ENCODE data around the gene OSBPL6. TPM values are rescaled to one million over a fixed set of nuclear protein-coding genes. Genes with fewer than 3 reads are reported as not detected.

OSBPL6 gene
- total and polyA plus RNA-seq, 10 of the 15 experiments (the other 5 are each of a cell fraction or from before 2014, with no cell fraction given) = 0.01 to 0.08 (median 0.03) TPM; not detected in 5

- TF ChIP-seq MLLT1 (IDR thresholded peaks at IDR 0.05) (no peak), SIN3A (IDR thresholded peaks at IDR 0.05; ENCODE audit: low read depth, low read length) (no peak), KLF5 (IDR thresholded peaks at IDR 0.05; ENCODE audit: partially characterized antibody) (no peak), TBL1XR1 (IDR thresholded peaks at IDR 0.05; ENCODE audit: low read depth, low read length) (no peak), NFYA (IDR thresholded peaks at IDR 0.05; ENCODE audit: borderline replicate concordance, low read depth, low read length) (no peak), RAD51 (IDR thresholded peaks at IDR 0.05) (no peak), RFX5 (IDR thresholded peaks at IDR 0.05; ENCODE audit: low read depth, low read length) (no peak), PKNOX1 (IDR thresholded peaks at IDR 0.05) (no peak)
- H3K4me1 ChIP-seq (ENCODE audit: control insufficient read depth, insufficient read depth, low read length) = no peaks in the 10 kb centered on the region
- intact Hi-C loops (cut with micrococcal nuclease; ENCODE audit: unreplicated experiment) (no loop called here), in situ Hi-C loops (cut with MboI) (no loop called here)
- H3K79me2 ChIP-seq (ENCODE audit: control insufficient read depth, insufficient read depth, low read length) = no peaks in the 10 kb centered on the region
- no peak overlapping the region for H3K9ac ChIP-seq (ENCODE audit: control insufficient read depth, insufficient read depth, low read length)
- ATAC-seq (no peak), FAIRE-seq (no peak), DNase-seq (ENCODE audit: low read depth, low spot score) (no peak)
- no peak overlapping the region for H3K27ac ChIP-seq (ENCODE audit: control insufficient read depth, insufficient read depth)
- ChIA-PET SMC1A (ENCODE audit: uncharacterized antibody, unreplicated experiment) (no interaction called here), CTCF (interaction anchor here (1.3 kb wide), 1 partner anchor 9 kb away, joined by 3 read pairs; no protein-coding TSS in a partner anchor), POLR2A (no interaction called here), RAD21 (ENCODE audit: unreplicated experiment) (interaction anchor here (0.6 kb wide), 1 partner anchor 459 kb away, joined by 3 read pairs; no protein-coding TSS in a partner anchor)
- no peak overlapping the region for H3K4me3 ChIP-seq
- no TSS peak for BruUV-seq (replicated peaks)
- H3K9me3 ChIP-seq (replicated peaks; ENCODE audit: control insufficient read depth, insufficient read depth, low read length) = no peaks in the 10 kb centered on the region
- H2AFZ ChIP-seq (ENCODE audit: control insufficient read depth, low read depth, low read length) = no peak overlapping the region
- H3K27me3 ChIP-seq (replicated peaks in 1 of 2; ENCODE audit: control insufficient read depth in 2 of 2, insufficient read depth in 2 of 2, low read length in 1 of 2) = peaks cover 0 to 3% of the 10 kb centered on the region in 2 experiments; a peak in 2 of 4 replicates
- no peak overlapping the region for H3K4me2 ChIP-seq (ENCODE audit: control insufficient read depth, insufficient read depth)
- H4K20me1 ChIP-seq (ENCODE audit: control insufficient read depth, insufficient read depth) = no peaks in the 10 kb centered on the region
- 86% methylated on average over 1 of the region's 1 CpG for WGBS (ENCODE audit: insufficient coverage, insufficient replicate concordance, low lambda C conversion rate, missing lambda C conversion rate)
- no peaks in the 10 kb centered on the region for H3K36me3 ChIP-seq (ENCODE audit: control insufficient read depth in 2 of 2, insufficient read depth in 2 of 2, low read length in 1 of 2)
These were observed 5.0 kb downstream of the OSBPL6 start for GRCh38 chr2:178199334-178199733.
